Fibroblast of lung (primary cell): Measurements from ENCODE around the gene DRGX. TPM values are rescaled to one million over a fixed set of nuclear protein-coding genes. Genes with fewer than 3 reads are reported as not detected.

Experiments used
- DNase-seq, 2 donors: peaks; one replicate each; pipeline versions ENCODE4 v3.0.0 to v3.0.0-alpha.2; 2010; ENCODE audit warnings: low read depth in 2 of 2
- H2AFZ ChIP-seq: 2 replicates; pipeline ENCODE4 v1.5.1; 2012; ENCODE audit warnings: low read length, control low read depth, inconsistent platforms
- H3K27ac ChIP-seq: 2 replicates; pipeline ENCODE4 v1.5.1; 2011; ENCODE audit warnings: low read length, control low read depth; ENCODE audit not compliant: insufficient read depth
- H3K27me3 ChIP-seq: 2 replicates; pipeline ENCODE4 v1.5.1; 2011; ENCODE audit warnings: mild to moderate bottlenecking, low read length; ENCODE audit not compliant: control insufficient read depth, insufficient read depth
- H3K36me3 ChIP-seq: 2 replicates; pipeline ENCODE4 v1.5.1; 2011; ENCODE audit warnings: low read length; ENCODE audit not compliant: control insufficient read depth, insufficient read depth
- H3K4me1 ChIP-seq: 2 replicates; pipeline ENCODE4 v1.5.1; 2011; ENCODE audit warnings: low read length; ENCODE audit not compliant: control insufficient read depth, insufficient read depth; ENCODE audit errors: extremely low read depth
- H3K4me2 ChIP-seq: 2 replicates; pipeline ENCODE4 v1.5.1; 2011; ENCODE audit warnings: low read length, control low read depth; ENCODE audit not compliant: insufficient read depth; ENCODE audit errors: extremely low read depth
- H3K4me3 ChIP-seq, 4 experiments: fragments of 200-600 bp in 1 of 4; sonication (generic) in 1 of 4; replicated peaks in 1 of 4; 2 replicates each; pipeline ENCODE4 v1.5.1; 2011 to 2016; ENCODE audit warnings: low read length in 4 of 4, low read depth in 3 of 4, mild to moderate bottlenecking in 3 of 4, control low read depth in 2 of 4, inconsistent platforms in 1 of 4, mixed read lengths in 1 of 4; ENCODE audit not compliant: insufficient read depth in 1 of 4; ENCODE audit errors: control extremely low read depth in 1 of 4
- H3K79me2 ChIP-seq: 2 replicates; pipeline ENCODE4 v1.5.1; 2012; ENCODE audit warnings: mild to moderate bottlenecking, low read length, inconsistent platforms; ENCODE audit not compliant: control insufficient read depth, insufficient read depth
- H3K9ac ChIP-seq: 2 replicates; pipeline ENCODE4 v1.5.1; 2011; ENCODE audit warnings: mild to moderate bottlenecking, low read length, control low read depth; ENCODE audit not compliant: insufficient read depth
- H3K9me3 ChIP-seq: 2 replicates; pipeline ENCODE4 v1.5.1; 2012; ENCODE audit warnings: low read depth, low read length; ENCODE audit not compliant: control insufficient read depth, insufficient read depth
- H4K20me1 ChIP-seq: 2 replicates; pipeline ENCODE4 v1.5.1; 2011; ENCODE audit warnings: low read length; ENCODE audit not compliant: control insufficient read depth, insufficient read depth; ENCODE audit errors: extremely low read depth
- EZH2 ChIP-seq: IDR thresholded peaks from 2 replicates; pipeline ENCODE4 v1.5.1; 2012; ENCODE audit warnings: low read length, control low read depth, mild to moderate bottlenecking; ENCODE audit errors: missing control alignments
- polyA plus RNA-seq, 2 donors: library from polyadenylated mRNA; depleted of rRNA in 1 of 2; stranded (reverse) in 1 of 2; unstranded in 1 of 2; fragments of >200 nt; gene quantifications; 2 replicates each; pipeline ENCODE4 v1.2.1, GENCODE V29; 2011 to 2012; ENCODE audit warnings: missing spikeins in 1 of 2
- total RNA-seq: library from RNA; depleted of rRNA; stranded (reverse); fragments of >200 nt; gene quantifications from 2 replicates; pipeline ENCODE4 v1.2.1, GENCODE V29; 2014
- TF ChIP-seq, protein P1 (sequence below), 2 donors: IDR thresholded peaks in 1 of 2; conservative IDR thresholded peaks in 1 of 2; 1 replicate in 1 of 2; 2 replicates in 1 of 2; pipeline ENCODE4 v1.5.1; 2011 to 2012; ENCODE audit warnings: low read length in 2 of 2, control low read depth in 1 of 2, inconsistent platforms in 1 of 2, low read depth in 1 of 2, mild to moderate bottlenecking in 1 of 2

DRGX gene
- total and polyA plus RNA-seq, 2 donors (not counting 1 experiment from before 2014, with no cell fraction given) = 0.11 TPM; not detected in 1

DNA sequence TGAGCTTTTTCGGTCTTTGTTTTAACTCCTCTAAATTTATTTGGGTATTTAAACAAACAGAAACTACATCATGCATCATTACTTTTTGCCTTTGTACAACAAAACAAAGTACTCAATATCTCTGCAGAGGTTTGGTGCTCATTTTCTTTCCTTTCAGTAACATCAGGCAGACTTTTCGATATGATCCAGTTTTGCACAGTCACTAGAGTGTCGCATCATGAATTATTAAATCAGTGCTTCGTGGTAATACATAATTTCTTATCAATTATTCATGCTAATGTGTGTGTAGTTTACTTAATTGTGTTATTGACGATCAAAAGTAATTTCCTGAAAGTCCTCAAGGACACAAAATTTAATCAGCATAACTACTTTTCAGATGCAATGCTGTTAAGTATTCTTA lies 31.8 kb downstream of the DRGX start:
- H3K9me3 ChIP-seq = no peaks in the 10 kb centered on the region
- H4K20me1 ChIP-seq = no peaks in the 10 kb centered on the region
- H3K36me3 ChIP-seq = no peaks in the 10 kb centered on the region
- no peaks in the 10 kb centered on the region for H3K27me3 ChIP-seq
- no peaks in the 10 kb centered on the region for H3K79me2 ChIP-seq
- H3K9ac ChIP-seq = no peak overlapping the region
- H3K4me3 ChIP-seq = no peak overlapping the region
- H3K27ac ChIP-seq = no peak overlapping the region
- no peaks in the 10 kb centered on the region for H3K4me1 ChIP-seq
- H2AFZ ChIP-seq = no peak overlapping the region
- TF ChIP-seq EZH2 = no peak
- TF ChIP-seq, protein P1, sequence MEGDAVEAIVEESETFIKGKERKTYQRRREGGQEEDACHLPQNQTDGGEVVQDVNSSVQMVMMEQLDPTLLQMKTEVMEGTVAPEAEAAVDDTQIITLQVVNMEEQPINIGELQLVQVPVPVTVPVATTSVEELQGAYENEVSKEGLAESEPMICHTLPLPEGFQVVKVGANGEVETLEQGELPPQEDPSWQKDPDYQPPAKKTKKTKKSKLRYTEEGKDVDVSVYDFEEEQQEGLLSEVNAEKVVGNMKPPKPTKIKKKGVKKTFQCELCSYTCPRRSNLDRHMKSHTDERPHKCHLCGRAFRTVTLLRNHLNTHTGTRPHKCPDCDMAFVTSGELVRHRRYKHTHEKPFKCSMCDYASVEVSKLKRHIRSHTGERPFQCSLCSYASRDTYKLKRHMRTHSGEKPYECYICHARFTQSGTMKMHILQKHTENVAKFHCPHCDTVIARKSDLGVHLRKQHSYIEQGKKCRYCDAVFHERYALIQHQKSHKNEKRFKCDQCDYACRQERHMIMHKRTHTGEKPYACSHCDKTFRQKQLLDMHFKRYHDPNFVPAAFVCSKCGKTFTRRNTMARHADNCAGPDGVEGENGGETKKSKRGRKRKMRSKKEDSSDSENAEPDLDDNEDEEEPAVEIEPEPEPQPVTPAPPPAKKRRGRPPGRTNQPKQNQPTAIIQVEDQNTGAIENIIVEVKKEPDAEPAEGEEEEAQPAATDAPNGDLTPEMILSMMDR (conservative IDR thresholded peaks at IDR 0.05 in 1 of 2, IDR thresholded peaks at IDR 0.05 in 1 of 2; ENCODE audit: low read depth in 1 of 2, low read length in 2 of 2) = no peak
- H3K4me2 ChIP-seq = no peak overlapping the region
- no peak for DNase-seq

DNA sequence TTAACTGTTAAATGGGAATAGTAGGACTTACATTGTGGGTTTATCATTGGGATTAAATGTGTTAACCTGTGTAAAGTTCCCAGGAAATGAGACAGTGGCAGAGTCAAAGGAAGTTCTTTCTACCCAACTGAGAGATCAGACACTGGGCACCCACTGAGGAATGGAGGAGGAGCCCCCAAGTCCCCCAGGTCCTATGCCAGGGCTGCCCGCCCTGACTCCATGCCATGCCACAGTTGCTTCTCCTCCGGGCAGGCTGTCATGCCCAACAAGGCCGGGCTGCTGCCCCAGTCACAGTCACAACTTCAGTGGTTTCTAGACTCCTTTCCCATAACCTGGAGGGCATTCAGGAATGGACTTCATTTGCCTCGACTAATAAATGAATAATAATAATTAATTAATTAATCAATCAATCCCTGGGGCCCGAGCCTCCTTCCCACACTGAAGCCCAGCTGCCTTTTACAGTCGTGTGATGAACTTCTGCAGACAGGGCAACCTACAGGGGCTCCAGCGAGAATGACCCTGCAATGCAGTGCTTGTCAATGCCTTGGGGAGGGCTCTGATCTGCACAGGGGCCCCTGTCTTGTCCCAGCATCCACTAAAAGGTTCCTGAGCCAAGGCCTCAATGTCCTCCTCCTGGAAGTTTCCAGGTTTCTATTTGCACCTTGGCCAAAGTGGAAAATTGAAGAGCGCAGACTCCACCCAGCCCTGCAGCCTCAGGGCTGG lies 32.4 kb downstream of the DRGX start:
- H3K4me3 ChIP-seq = no peak overlapping the region
- H3K27me3 ChIP-seq = no peaks in the 10 kb centered on the region
- H2AFZ ChIP-seq = no peak overlapping the region
- DNase-seq = no peak
- H3K9ac ChIP-seq = no peak overlapping the region
- H4K20me1 ChIP-seq = no peaks in the 10 kb centered on the region
- no peak overlapping the region for H3K27ac ChIP-seq
- H3K79me2 ChIP-seq = no peaks in the 10 kb centered on the region
- H3K36me3 ChIP-seq = no peaks in the 10 kb centered on the region
- no peaks in the 10 kb centered on the region for H3K9me3 ChIP-seq
- H3K4me2 ChIP-seq = no peak overlapping the region
- TF ChIP-seq, protein P1 (conservative IDR thresholded peaks at IDR 0.05 in 1 of 2, IDR thresholded peaks at IDR 0.05 in 1 of 2; ENCODE audit: low read depth in 1 of 2, low read length in 2 of 2) = no peak
- no peak for TF ChIP-seq EZH2
- no peaks in the 10 kb centered on the region for H3K4me1 ChIP-seq

DNA sequence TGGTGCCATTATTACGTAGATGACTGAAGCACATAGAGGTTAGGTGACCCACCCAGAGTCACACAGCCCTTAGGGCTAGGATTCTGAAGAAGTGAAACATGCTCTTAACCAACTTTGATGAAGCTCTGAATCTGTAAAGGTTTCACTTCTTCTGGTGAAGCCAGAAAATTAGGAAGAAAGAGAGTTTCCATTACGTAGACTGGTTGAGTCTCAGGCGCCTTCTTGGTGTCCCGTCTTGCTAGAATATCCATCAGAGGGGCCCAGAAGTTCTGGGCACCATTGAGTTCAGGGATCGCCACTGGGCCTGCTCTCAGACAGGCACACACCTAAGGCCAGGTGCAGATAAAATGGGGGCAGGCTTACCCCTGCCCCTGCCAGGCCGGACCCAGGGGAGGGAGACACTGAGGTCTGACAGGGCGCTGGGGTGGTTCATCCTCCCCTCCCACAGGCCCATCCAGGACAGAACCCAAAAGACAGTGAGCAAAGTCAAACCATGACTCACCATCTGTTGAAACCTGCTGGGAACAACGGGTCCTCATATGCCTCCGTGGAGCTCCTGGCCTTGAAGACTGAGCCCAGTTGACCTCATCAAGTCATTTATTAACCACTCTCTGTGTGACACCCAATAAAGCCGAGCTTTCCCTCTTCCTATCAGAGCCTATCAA lies 33.2 kb downstream of the DRGX start:
- H3K27me3 ChIP-seq = no peaks in the 10 kb centered on the region
- DNase-seq = no peak
- no peak overlapping the region for H3K9ac ChIP-seq
- no peaks in the 10 kb centered on the region for H3K79me2 ChIP-seq
- H3K27ac ChIP-seq = no peak overlapping the region
- H4K20me1 ChIP-seq = no peaks in the 10 kb centered on the region
- no peak overlapping the region for H3K4me3 ChIP-seq
- H3K4me1 ChIP-seq = no peaks in the 10 kb centered on the region
- no peaks in the 10 kb centered on the region for H3K9me3 ChIP-seq
- H2AFZ ChIP-seq = no peak overlapping the region
- TF ChIP-seq, protein P1 (conservative IDR thresholded peaks at IDR 0.05 in 1 of 2, IDR thresholded peaks at IDR 0.05 in 1 of 2; ENCODE audit: low read depth in 1 of 2, low read length in 2 of 2) = no peak
- TF ChIP-seq EZH2 = no peak
- no peaks in the 10 kb centered on the region for H3K36me3 ChIP-seq
- no peak overlapping the region for H3K4me2 ChIP-seq
